Nephron (organoid): ENCODE data around the gene ACOT13.

ENCODE experiments used
- H3K27ac Mint-ChIP-seq, 3 experiments: 2 replicates each; pipeline ENCODE4 v1.8.0; 2020; ENCODE audit warnings: mixed read lengths in 3 of 3, mild to moderate bottlenecking in 2 of 3, moderate library complexity in 1 of 3
- H3K27me3 Mint-ChIP-seq: 2 replicates; pipeline ENCODE4 v1.8.0; 2021; ENCODE audit warnings: low read depth, mild to moderate bottlenecking, moderate library complexity, mixed read lengths
- H3K36me3 Mint-ChIP-seq: 2 replicates; pipeline ENCODE4 v1.8.0; 2020; ENCODE audit warnings: low read depth, mixed read lengths
- H3K4me1 Mint-ChIP-seq: 2 replicates; pipeline ENCODE4 v1.8.0; 2020; ENCODE audit warnings: mixed read lengths
- H3K4me3 Mint-ChIP-seq, 3 experiments: 2 replicates each; pipeline ENCODE4 v1.8.0; 2020; ENCODE audit warnings: mild to moderate bottlenecking in 3 of 3, mixed read lengths in 3 of 3, moderate library complexity in 2 of 3
- H3K9me3 Mint-ChIP-seq: 2 replicates; pipeline ENCODE4 v1.8.0; 2020; ENCODE audit warnings: mixed read lengths
- TF ChIP-seq, protein P1 (sequence below), 3 experiments: fragments of 200-600 bp; sonication (generic); IDR thresholded peaks; one replicate each; pipeline ENCODE4 v1.5.0; 2021; ENCODE audit warnings: antibody characterized with exemption in 3 of 3; ENCODE audit not compliant: unreplicated experiment in 3 of 3

The ACOT13 gene

DNA sequence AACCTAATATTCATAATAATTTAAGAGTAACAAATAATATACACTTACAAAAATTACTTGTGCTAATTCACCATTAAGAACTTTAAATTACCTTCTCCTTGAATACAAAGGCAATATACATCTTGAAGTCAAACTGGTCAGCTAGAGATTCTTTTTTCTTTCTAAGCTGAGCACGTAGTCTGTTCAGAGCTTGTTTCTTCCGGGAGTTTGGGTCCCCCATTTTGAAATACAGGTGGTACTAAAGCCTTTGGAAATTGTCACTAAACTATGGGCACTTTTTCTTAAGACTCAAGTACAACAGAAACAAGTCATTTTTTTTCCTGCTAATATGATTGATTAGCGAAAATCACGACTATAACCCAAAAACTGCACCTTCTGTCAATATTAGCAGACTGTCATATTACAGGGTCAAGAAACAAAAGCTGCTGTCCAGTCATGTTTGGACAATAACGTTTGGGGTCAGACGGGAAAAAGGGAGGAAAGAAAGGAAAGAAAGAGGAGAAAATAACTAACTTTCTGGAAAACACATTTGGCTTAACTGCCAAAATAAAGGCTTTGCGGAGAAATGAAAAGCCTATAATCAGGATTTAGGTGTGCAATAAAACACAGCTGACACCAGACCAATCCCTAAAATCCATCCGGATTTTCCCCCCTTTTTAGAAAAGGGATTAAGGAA lies 51.7 kb downstream of the ACOT13 start:
- Mint-ChIP-seq H3K4me3 (peak overlapping the region; percentile 87 to 89 (median 87)), H3K27ac (peak overlapping the region; percentile 95 to 100 (median 98)), H3K9me3 (no peaks in the 10 kb centered on the region), H3K36me3 (peaks cover 40% of the 10 kb centered on the region), H3K27me3 (no peaks in the 10 kb centered on the region), H3K4me1 (peaks cover 35% of the 10 kb centered on the region)
- TF ChIP-seq, protein P1, sequence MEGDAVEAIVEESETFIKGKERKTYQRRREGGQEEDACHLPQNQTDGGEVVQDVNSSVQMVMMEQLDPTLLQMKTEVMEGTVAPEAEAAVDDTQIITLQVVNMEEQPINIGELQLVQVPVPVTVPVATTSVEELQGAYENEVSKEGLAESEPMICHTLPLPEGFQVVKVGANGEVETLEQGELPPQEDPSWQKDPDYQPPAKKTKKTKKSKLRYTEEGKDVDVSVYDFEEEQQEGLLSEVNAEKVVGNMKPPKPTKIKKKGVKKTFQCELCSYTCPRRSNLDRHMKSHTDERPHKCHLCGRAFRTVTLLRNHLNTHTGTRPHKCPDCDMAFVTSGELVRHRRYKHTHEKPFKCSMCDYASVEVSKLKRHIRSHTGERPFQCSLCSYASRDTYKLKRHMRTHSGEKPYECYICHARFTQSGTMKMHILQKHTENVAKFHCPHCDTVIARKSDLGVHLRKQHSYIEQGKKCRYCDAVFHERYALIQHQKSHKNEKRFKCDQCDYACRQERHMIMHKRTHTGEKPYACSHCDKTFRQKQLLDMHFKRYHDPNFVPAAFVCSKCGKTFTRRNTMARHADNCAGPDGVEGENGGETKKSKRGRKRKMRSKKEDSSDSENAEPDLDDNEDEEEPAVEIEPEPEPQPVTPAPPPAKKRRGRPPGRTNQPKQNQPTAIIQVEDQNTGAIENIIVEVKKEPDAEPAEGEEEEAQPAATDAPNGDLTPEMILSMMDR (IDR thresholded peaks at IDR 0.05; ENCODE audit: unreplicated experiment in 3 of 3) = no peak

DNA sequence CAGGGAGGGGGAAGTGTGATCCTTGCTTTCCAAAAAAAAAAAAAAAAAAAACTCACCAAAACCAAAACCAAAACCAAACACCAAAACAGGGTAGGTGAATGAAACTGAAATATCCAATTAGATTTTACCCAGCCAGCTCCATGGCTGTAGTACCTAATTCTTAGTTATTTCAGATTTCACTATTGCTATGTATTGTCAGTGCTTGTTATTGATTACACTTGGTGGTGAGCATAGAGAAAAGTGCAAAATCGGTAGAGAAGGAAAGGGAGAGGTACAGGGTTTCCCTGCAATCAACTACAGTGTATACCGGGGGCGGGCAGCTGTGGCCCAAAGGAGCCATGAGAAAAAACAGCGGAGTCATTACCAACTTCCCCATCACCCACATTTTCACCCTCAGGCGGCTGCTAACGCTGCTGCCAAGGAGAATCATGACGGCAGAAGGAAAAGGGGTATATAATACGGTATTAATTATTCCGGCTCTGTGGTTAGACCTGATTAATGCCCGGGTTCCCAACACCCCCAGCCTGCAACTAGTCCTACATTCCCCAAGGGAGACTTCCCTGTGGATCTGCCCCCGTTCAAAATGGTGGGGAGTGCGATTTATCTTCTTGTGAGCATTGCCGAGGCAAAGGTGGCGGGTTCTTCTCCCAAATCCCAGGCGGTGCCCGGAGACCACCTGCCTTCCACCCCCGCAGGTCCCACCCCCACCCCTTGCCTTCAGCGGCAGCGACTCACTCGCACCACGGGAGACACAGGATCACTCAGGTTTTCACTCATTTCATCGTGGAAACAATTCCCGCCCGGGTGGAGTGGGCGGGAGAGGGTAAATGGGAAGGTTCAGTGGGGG lies 52.5 kb downstream of the ACOT13 start, which contains the start of gene C6orf62:
C6orf62 (minus strand) TSS at position 30 of the 847 bp plus-strand sequence. CDS start 486 bp downstream, outside the sequence.
- Mint-ChIP-seq H3K4me1 (peaks cover 28% of the 10 kb centered on the region), H3K27ac (peak within 1 kb of the TSS; percentile 98 to 100 (median 100)), H3K4me3 (peak within 1 kb of the TSS; percentile 87 to 89 (median 87)), H3K27me3 (no peaks in the 10 kb centered on the region), H3K36me3 (peaks cover 32% of the 10 kb centered on the region), H3K9me3 (no peaks in the 10 kb centered on the region)
- TF ChIP-seq, protein P1 (IDR thresholded peaks at IDR 0.05; ENCODE audit: unreplicated experiment in 3 of 3) = no peak

DNA sequence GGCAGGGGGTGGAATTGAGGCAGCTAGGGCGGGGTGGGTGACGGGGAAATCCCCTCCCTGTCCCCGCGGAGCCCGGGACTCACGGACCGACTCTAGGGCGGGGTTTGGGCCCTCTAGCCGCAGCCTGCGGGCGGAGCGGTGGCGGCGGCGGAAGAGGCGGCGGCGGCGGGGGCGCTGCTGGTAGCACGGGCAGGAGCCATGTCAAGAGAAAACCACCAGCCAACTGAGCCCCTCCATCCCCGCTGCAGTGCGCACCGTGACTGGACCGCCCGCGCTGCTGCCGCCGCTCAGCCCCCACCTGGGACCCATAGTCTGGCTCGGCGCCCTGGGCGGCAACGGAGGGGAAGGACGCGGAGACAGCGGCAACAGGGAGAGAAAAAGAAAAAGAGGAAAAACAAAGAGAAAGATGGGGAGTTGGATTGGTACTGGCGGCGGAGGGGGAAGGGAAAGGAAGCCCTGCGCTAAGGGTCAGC lies 53.3 kb downstream of the ACOT13 start:
- TF ChIP-seq, protein P1 (IDR thresholded peaks at IDR 0.05; ENCODE audit: unreplicated experiment in 3 of 3) = peak in 1 of 3 experiments; percentile 13

DNA sequence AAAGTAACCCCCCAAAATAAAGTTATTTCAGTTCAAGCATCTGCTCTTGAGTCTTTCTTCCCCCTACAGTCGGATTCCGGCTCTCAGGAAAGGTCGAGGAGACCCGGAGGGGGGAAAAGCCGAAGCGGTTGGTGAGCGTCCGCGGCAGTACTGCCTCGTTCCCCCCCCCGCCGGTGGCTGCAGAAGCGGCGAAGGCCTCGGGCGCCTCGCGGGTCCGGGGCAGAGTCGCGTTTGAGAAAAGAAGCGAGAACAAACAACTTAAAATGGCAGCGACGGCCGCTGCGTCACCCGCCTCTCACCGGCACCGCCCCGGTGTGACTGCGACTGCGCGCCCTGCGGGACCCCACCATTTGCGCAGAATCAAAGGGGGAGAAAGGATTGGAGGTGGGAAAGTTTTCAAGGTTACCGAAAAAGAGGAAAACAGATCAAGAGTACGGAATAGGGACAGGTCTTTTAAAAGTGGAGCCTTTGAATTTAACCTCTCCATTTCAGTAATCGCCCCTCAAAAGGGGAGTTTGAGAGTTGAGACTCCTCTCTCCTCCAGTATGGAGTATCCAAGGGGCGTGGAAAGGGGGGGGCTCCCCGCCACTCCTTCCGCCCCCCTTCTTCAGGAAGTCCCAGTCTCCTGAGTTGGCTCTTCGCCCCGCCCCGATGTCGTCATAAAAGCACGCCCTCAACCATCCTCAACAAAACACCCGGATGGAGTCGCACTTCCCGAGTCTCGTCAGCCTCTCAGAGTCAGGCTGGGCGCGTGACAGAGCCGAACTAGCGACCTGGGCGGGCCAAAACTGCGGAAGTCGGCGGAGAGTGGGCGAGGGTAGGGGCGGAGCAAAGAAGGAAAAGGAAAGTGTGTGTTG lies 54.0 kb downstream of the ACOT13 start:
- Mint-ChIP-seq H3K36me3 (peaks cover 19% of the 10 kb centered on the region), H3K4me3 (peak overlapping the region; percentile 87 to 89 (median 87)), H3K4me1 (peaks cover 27% of the 10 kb centered on the region), H3K9me3 (no peaks in the 10 kb centered on the region), H3K27me3 (no peaks in the 10 kb centered on the region), H3K27ac (peak overlapping the region; percentile 98 to 100 (median 100))
- TF ChIP-seq, protein P1 (IDR thresholded peaks at IDR 0.05; ENCODE audit: unreplicated experiment in 3 of 3) = peak in 1 of 3 experiments; percentile 1

More for the DNA sequence above, 53.3 kb downstream of the ACOT13 start:
- Mint-ChIP-seq H3K27me3 (no peaks in the 10 kb centered on the region), H3K36me3 (peaks cover 25% of the 10 kb centered on the region), H3K4me1 (peaks cover 28% of the 10 kb centered on the region), H3K9me3 (no peaks in the 10 kb centered on the region), H3K27ac (peak overlapping the region; percentile 98 to 100 (median 100)), H3K4me3 (peak overlapping the region; percentile 87 to 89 (median 87))

DNA sequence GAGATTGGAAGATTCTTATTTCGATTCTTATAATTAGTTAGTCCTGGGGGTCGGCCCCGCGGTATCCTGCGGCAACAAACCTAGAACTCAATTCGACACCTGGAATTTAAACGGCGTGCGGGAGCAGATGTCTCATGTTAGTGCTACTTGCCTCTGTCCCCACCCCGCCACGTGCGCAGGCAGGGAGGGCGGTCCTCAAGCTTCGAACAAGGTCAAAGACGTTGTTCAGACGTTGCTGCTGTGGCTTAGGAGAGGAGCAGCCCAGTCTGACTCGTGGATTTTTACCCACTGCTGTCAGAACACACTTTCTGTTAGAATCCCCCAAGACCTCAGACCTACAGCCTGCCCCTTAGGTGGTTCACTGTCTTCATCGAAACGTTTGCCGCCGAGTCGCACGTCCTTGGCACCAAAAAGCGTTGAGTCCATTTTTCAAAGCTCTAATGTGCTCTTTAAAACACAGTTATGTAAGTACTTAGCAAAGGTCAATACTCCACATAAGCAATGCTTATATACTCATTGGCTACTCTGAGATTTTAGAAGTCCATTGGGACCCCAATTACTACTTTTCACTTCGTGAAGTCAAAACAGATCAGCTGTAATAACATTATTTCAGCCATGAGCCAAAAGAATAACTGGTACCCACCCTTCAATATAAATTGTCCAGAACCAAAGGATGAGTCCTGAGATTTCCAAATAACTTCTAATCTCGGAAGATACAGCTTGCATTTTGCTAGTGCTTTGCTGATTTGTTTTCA lies 54.8 kb downstream of the ACOT13 start:
- H3K9me3 Mint-ChIP-seq = no peaks in the 10 kb centered on the region
- H3K4me3 Mint-ChIP-seq = peak overlapping the region; percentile 87 to 89 (median 87)
- no peaks in the 10 kb centered on the region for H3K27me3 Mint-ChIP-seq
- H3K27ac Mint-ChIP-seq = peak overlapping the region; percentile 98 to 100 (median 100)
- H3K4me1 Mint-ChIP-seq = peaks cover 19% of the 10 kb centered on the region
- peaks cover 11% of the 10 kb centered on the region for H3K36me3 Mint-ChIP-seq
- TF ChIP-seq, protein P1 (IDR thresholded peaks at IDR 0.05; ENCODE audit: unreplicated experiment in 3 of 3) = no peak
